ENCODE results near the gene PTCH1.

Gene PTCH1

GRCh38 chr9:95438561-95439357 lies 78.0 kb downstream of the PTCH1 start:
- no peak overlapping the region for H3K27ac ChIP-seq
- no peak for TF ChIP-seq CTCF (conservative IDR thresholded peaks at IDR 0.05; ENCODE audit: low read depth)
- DNase-seq (ENCODE audit: low spot score): no peak
- CTCF ChIA-PET: interaction anchor here (0.5 kb wide), 1 partner anchor 83 kb away, joined by 4 read pairs; no protein-coding TSS in a partner anchor
- POLR2A ChIA-PET (ENCODE audit: low non-redundant PET): no interaction called here

DNA sequence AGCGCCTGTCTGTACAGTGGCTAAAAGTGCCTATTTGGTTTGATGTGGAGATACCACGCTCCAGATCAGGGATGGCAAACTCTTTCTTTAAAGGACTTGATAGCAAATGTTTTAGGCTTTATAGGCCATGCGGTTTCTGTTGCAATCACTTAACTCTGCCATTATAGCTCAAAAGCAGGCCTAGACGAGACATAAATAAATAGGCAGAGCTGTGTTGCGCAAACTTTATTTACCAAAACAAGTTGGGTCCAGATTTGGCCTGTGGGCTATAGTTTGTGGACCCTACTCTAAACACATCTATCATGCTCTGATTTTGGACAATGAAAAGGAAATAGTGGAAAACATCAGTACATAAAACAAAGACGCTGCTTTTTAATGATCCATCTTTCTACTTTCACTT lies 79.2 kb downstream of the PTCH1 start:
- H3K27ac ChIP-seq: no peak overlapping the region
- TF ChIP-seq CTCF (conservative IDR thresholded peaks at IDR 0.05; ENCODE audit: low read depth): no peak
- ChIA-PET POLR2A (ENCODE audit: low non-redundant PET) (no interaction called here), CTCF (no interaction called here)
- no peak for DNase-seq (ENCODE audit: low spot score)

- no peak for DNase-seq (ENCODE audit: low spot score)
- no peak for TF ChIP-seq CTCF (conservative IDR thresholded peaks at IDR 0.05; ENCODE audit: low read depth)
- H3K27ac ChIP-seq: no peak overlapping the region
- CTCF ChIA-PET: interaction anchor here (0.5 to 0.8 kb wide), 2 partner anchors 115 to 592 kb away, joined by 4 read pairs; no protein-coding TSS in a partner anchor
- POLR2A ChIA-PET (ENCODE audit: low non-redundant PET): no interaction called here
Measured at GRCh38 chr9:95436416-95436815, 80.4 kb downstream of the PTCH1 start.

DNA sequence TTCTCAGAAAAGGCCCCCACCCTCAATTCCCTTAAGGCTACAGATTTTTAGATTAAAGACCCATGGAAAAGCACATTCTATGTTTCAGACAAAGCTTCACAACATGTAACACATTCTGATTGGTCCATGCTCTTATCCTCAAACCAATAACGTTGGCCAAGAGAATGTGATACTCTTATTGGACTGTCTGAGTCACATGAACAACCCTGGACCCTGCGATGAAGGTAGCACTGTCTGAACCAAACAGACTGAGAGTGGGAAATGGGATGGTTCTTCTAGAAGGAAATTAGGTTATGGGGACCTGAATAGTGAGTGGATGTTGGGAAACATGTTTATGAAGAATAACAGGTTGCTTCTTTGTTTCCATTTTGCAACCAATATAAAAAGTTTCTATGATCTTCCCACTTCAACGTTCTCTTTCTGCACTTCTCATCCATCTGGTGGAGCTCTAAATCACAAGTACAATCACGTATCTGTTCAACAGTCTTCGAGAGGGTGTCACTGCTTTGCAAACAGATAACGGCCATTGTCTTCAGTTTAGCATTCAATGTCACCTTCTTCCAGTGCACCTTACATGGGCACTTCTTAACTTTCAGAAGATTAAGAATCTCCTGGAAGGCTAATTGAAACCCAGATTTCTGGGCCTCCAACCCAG lies 81.6 kb downstream of the PTCH1 start:
- H3K27ac ChIP-seq: no peak overlapping the region
- no peak for TF ChIP-seq CTCF (conservative IDR thresholded peaks at IDR 0.05; ENCODE audit: low read depth)
- no peak for DNase-seq (ENCODE audit: low spot score)
- POLR2A ChIA-PET (ENCODE audit: low non-redundant PET): no interaction called here
- CTCF ChIA-PET: interaction anchor here (0.5 kb wide), 1 partner anchor 11 kb away, joined by 4 read pairs; no protein-coding TSS in a partner anchor

DNA sequence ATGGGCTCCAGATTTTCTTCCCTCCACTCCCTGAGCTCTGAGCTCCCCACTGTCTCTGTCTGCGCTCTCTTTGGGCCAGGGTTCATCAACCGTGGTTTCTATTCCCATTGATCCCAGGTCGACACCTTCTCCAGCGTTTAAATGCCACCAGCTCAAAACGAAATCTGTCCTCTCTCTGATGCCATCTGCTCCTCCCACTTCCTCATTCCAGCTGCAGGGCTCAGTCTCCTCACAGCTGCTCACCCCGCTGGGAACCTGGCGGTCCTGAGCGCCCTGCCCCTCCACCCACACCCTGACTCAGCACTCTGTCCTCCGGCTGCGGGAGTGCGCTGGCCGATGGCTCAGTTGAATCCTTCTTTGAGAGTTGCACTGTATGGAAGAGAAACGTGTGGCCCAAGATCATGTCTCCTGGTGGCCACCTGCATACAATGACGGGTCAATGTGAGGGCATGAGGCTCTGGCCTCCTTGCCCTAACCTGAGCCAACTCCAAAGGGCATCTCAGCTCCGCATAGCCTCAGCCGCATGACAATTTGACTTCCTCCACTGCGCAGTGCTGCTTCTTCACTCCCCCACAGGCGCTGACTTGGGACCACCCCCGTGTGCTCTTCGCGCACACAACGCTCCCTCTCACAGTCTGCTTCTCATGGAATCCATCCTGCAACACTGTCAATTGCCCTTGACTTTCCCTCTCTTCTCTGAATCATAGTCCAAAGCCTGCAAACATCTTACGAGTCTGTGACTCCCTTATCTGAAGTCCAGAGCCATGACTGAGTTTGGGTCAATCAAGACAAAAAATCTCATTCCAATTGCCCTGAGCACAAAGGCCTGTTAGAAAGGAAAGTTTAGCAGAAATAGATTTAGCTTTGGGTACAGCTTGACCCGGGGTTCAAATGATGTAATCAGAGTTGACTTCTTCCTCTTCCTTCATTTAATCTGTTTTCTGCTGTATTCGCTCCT lies 82.4 kb downstream of the PTCH1 start:
- H3K27ac ChIP-seq: no peak overlapping the region
- POLR2A ChIA-PET (ENCODE audit: low non-redundant PET): no interaction called here
- peak; percentile 32 for DNase-seq (ENCODE audit: low spot score)
- CTCF ChIA-PET: interaction anchor here (0.5 kb wide), 1 partner anchor 12 kb away, joined by 4 read pairs; no protein-coding TSS in a partner anchor
- TF ChIP-seq CTCF (conservative IDR thresholded peaks at IDR 0.05; ENCODE audit: low read depth): no peak

Measured in RWPE1 (cell line).